Right kidney (tissue), 9 donors: ENCODE results near the gene DNAJC21.

Experiments used
- DNase-seq: peaks from one replicate; pipeline ENCODE4 v3.0.0-alpha.2; 2016
- long read RNA-seq, 8 donors: transcript quantifications; one replicate each; lab custom pipeline, GENCODE V29; 2026

Gene DNAJC21
- long read RNA-seq, donor 1, full-length matches to known transcripts, result 4 of 24 reads
- long read RNA-seq, donor 1, partial matches to known transcripts, result 20 of 24 reads
- long read RNA-seq, donor 1, other reads (novel, unspliced or antisense), result 0 of 24 reads
- long read RNA-seq, donor 2, full-length matches to known transcripts, result 5 of 15 reads
- long read RNA-seq, donor 2, partial matches to known transcripts, result 10 of 15 reads
- long read RNA-seq, donor 2, other reads (novel, unspliced or antisense), result 0 of 15 reads
- long read RNA-seq, donor 3, full-length matches to known transcripts, result 4 of 14 reads
- long read RNA-seq, donor 3, partial matches to known transcripts, result 10 of 14 reads
- long read RNA-seq, donor 3, other reads (novel, unspliced or antisense), result 0 of 14 reads
- long read RNA-seq, donor 4, full-length matches to known transcripts, result 3 of 40 reads
- long read RNA-seq, donor 4, partial matches to known transcripts, result 37 of 40 reads
- long read RNA-seq, donor 4, other reads (novel, unspliced or antisense), result 0 of 40 reads
- long read RNA-seq, donor 5, full-length matches to known transcripts, result 14 of 19 reads
- long read RNA-seq, donor 5, partial matches to known transcripts, result 5 of 19 reads
- long read RNA-seq, donor 5, other reads (novel, unspliced or antisense), result 0 of 19 reads
- long read RNA-seq, donor 6, full-length matches to known transcripts, result 6 of 26 reads
- long read RNA-seq, donor 6, partial matches to known transcripts, result 20 of 26 reads
- long read RNA-seq, donor 6, other reads (novel, unspliced or antisense), result 0 of 26 reads
- long read RNA-seq, donor 7, full-length matches to known transcripts, result 7 of 54 reads
- long read RNA-seq, donor 7, partial matches to known transcripts, result 47 of 54 reads
- long read RNA-seq, donor 7, other reads (novel, unspliced or antisense), result 0 of 54 reads
- long read RNA-seq, donor 8, full-length matches to known transcripts, result 5 of 5 reads
- long read RNA-seq, donor 8, partial matches to known transcripts, result 0 of 5 reads
- long read RNA-seq, donor 8, other reads (novel, unspliced or antisense), result 0 of 5 reads

DNA sequence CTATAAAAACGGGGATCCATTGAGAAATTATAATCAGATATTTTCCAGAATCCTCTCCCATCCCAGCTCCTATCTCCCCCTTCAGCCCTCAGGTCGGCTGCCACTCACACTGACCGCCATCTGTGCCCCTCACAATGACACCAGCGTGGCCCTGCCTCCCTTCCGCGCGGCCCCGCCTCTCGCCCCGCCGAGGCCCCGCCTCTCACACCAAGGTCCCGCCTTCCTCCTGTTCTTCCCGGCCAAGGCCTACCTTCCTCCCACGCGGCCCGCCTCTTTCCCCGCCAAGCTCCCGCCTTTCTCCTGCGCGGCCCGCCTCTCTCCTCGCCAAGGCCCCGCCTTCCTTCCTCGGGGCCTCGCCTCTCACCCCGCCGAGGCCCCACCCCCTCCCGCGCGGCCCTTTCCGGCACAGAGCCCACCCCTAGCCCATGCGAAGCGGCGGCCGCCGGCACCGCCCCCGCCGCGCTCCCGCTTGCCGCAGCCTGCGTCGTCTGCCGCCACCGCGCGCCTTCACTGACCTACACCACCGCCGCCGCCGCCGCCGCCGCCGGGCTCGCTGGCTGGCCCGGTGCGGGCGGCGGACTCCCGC lies at the start of gene DNAJC21:
DNAJC21 (plus strand) TSS at position 426 of the 586 bp plus-strand sequence. CDS start 261 bp downstream, outside the sequence.
- DNase-seq, result peak; percentile 90

GRCh38 chr5:34881246-34881645 lies 48.1 kb upstream of the DNAJC21 start:
- DNase-seq, result no peak

GRCh38 chr5:34886392-34887119 lies 42.8 kb upstream of the DNAJC21 start:
- DNase-seq, result no peak

- no peak for DNase-seq
Measured at GRCh38 chr5:34889394-34889793, 40.0 kb upstream of the DNAJC21 start.

- DNase-seq, result no peak
Measured at GRCh38 chr5:34891981-34892380, 37.4 kb upstream of the DNAJC21 start.

GRCh38 chr5:34892414-34892813 lies 36.9 kb upstream of the DNAJC21 start:
- DNase-seq, result no peak

DNA sequence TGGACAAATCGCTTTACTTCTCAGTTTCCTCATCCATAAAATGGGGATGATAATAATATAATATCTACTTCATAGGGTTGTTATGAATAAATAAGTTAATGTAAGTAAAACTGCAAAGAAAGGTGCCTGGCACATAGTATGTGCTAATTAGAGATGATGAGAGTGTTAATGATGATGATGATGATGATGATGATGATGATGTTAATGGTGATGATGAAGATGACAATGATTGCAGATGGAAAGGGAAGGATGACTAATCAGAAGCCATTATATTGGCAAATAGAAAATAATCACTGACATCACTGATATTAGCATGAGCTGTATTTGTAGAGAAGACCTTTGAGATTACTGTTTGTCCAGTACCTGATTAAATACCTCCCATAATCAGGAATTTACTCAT lies 34.6 kb upstream of the DNAJC21 start:
- no peak for DNase-seq

- DNase-seq, result no peak
Measured at GRCh38 chr5:34895641-34896419, 33.5 kb upstream of the DNAJC21 start.

GRCh38 chr5:34897646-34898045 lies 31.7 kb upstream of the DNAJC21 start:
- DNase-seq, result no peak

- DNase-seq, result peak; percentile 45
Measured at GRCh38 chr5:34898258-34898895, 31.0 kb upstream of the DNAJC21 start.

DNA sequence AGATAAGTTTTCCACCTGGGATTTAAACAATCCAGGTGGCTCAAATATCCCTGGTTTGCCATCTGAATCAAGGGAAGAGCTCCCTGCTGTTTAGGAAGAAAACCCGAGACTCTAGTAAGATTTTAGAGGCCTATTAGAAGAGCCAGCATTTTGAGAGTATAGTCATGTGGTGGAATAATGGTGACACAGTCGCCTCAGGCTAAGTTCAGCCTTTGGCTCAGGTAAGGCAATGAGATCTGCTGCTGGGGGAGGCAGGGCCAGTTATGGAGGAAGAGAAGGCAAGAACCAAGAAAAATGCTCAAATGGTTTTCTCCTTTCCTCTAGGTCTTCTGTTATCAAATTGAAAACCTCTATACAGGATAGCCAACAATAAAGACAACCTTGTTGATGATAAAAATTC lies 30.3 kb upstream of the DNAJC21 start:
- no peak for DNase-seq

DNA sequence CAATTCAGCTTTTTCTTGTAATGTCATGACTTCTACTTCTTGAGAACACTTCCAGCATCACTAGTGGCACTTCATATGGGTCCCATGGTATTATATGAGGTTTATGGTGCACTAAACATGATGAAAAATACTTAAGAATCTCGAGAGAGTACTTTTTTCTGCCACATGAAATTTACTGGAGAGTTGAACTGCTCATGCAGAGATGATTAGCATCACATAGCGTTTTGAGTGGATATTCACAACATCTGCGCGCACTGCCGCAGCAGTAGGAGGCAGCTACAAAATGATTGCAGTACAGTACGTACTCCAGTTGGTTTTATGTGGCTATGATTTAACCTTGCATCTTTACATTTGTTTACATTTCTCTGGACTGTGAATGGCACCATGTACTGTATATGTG lies 28.7 kb upstream of the DNAJC21 start:
- no peak for DNase-seq

DNA sequence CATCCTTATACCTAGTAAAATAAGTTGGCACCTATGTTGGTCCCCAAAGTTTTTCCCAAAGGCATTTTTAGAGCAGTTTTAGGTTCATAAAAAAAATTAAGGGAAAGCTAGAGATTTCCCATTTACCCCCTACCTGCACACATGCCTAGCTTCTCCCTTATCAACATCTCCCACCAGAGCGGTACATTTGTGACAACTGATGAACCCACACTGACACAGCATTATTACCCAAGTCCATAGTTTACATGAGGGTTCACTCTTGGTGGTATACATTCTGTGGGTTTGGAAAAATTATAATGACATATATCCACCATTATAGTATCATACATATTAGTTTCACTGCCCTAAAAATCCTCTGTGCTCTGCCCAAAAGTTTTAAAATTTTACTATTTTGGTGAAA lies 26.1 kb upstream of the DNAJC21 start:
- DNase-seq, result no peak

GRCh38 chr5:34905564-34905963 lies 23.8 kb upstream of the DNAJC21 start:
- no peak for DNase-seq

DNA sequence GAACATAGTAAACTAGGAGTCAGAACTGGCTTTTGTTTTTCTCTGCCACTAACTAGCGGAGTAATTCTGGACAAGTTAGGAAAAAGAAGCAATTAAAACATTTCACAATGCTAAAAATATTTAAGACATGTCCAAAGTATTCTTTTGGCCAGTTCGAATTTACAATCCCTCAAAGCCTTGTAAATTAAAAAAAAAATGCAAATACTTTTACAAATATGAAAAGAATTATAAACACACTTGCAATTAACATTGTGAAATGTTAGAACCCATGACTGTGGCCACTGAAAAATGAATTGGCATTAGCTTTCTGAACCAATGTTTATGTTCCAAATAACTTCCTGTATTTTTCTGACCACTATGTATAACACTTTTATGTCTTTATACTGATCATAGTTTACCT lies 16.3 kb upstream of the DNAJC21 start:
- no peak for DNase-seq

DNA sequence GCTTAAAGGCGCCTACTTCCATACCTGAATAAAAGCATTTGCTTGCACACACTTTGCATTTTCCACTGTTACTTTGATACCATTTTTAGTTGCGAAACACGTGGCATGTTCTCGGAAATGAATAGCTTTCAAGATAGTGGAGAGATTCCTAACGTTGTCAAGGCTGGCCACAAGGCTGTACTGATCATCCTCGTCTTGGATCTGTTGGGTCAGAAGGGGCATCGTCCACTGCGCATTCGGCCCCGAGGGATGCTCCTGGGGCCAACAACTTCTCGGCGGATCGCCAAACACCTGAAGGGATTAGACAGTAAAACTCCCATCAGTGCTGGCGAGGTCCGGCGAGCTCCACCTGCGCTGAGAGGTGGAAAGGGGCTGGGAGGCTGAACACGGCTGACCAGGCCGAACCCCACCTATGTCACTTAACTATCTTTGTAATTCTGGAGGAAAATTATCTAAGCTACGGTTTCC lies 14.7 kb upstream of the DNAJC21 start:
- no peak for DNase-seq

DNA sequence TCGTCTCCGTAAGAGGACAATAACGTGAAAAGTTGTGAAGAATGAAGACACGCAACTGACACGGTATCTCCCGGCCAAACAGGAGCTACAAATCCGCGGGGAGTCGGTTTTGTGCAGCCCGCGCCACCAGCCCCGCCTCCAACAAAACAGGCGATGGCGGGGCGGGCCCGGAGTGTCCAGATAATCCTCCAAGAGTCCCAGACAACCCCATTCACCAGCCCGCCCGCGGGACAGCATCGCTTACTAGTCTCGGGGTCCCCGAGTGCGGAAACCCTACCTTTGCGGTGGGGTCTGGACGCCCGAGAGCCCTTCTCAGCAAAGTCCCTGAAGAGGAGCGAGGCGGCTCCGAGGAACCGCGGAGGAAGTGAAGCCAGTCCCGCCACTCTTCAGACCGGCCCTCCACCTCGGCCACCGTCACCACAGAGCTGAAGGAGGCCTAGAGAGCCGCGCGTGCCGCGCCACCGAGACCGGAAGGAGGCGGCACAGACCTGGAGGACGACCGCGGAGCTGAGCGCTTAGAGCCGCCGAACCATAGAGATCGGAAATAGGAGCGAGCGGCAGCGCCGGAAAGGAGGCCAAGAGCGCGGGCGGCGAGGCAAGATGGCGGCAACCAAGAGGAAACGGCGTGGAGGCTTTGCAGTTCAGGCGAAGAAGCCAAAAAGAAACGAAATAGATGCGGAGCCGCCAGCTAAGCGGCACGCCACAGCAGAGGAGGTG lies 14.1 kb upstream of the DNAJC21 start, which contains the start of the genes BRIX1 and RAD1:
BRIX1 (plus strand) TSS at position 573 of the 717 bp plus-strand sequence; CDS start at position 601, 28 bp downstream.
RAD1 (minus strand) TSS at position 366 of the 717 bp plus-strand sequence. CDS start 612 bp downstream, outside the sequence.
- peak; percentile 94 for DNase-seq

DNA sequence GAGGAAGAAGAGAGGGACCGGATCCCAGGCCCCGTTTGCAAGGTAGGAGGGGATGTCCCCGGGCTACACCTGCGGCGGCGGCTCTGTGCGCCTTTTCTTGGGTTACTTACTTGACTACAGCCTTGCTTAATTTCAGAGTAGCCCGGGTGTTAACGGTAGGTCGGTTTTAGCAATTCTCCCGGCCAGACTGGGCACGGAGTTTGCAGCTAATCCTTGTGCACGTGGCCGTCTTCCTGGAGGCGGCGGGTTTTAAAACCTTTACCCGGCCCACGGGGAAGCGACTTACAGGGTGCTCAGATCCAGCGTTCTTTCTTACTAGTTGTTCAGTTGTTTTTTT lies 13.5 kb upstream of the DNAJC21 start:
- no peak for DNase-seq

DNA sequence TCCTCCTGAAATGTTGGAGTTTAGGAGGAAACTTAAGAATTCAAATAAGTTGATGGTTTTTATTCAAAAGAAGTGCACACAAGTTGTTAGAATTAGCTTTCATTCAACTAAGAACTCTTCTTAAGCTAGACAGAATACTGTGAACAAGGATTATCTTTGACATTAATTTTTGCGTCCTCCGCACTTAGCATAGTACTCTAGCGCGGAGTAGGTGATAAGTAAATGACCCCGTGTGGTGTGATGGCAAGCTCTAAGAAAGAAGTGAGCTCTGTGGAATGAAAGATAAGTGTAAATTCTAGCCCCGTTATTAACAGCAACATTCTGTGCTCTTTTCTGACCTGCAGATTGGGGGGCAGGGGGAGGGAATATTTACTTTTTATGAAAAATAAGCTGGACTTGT lies 12.8 kb upstream of the DNAJC21 start:
- DNase-seq, result no peak

DNA sequence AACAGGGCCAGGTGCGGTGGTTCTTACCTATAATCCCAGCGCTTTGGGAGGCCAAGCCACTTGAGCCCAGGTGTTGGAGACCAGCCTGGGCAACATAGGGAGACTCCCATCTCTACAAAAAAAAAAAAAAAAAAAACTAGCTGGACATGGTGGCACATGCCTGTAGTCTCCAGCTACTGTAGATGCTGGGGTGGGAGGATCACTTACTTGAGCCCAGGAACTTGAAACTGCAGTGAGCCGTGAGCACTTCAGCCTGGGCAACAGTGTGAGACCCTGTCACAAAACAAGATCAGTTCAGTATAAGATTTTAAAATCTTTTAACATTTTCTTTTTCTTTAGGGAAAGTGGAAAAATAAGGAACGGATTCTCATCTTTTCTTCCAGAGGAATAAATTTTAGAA lies 11.3 kb upstream of the DNAJC21 start:
- DNase-seq, result no peak
